Measurements from ENCODE around the gene RAB5B.

GRCh38 chr12:55957106-55957859 lies 16.6 kb upstream of the RAB5B start:
- no peak for TF ChIP-seq EZH2 (IDR thresholded peaks at IDR 0.05; ENCODE audit: insufficient read depth, poor library complexity, severe bottlenecking)
- no peak for TF ChIP-seq EZH2phosphoT487 (IDR thresholded peaks at IDR 0.05; ENCODE audit: insufficient read depth, low read depth)

Data from GM23248 (cell line).